ENCODE data around the gene LHFPL6. TPM values are rescaled to one million over a fixed set of nuclear protein-coding genes. Genes with fewer than 3 reads are reported as not detected.

The LHFPL6 gene
- total RNA-seq, 2 donors from 2014 or later: 0.53 to 2.8 TPM

DNA sequence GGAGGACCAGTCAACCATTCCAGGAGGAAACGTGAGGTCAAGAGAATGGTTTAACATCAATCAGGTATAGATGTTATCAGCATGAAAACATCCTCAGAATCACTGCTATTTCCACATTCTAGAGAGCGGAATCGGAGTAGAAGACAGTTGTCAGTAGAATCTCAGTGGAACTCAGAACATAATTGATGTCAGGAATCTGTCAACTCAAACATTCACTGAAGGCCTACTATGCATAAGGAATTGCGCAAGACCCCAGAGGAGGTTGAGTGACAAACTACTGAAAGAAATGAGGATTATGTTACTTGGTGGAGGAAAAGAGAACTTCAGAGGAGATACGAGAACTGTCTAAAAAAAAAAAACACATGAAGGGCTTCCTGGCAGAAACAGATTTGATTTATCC lies 97.8 kb downstream of the LHFPL6 start:
- no peak overlapping the region for H3K27ac Mint-ChIP-seq

DNA sequence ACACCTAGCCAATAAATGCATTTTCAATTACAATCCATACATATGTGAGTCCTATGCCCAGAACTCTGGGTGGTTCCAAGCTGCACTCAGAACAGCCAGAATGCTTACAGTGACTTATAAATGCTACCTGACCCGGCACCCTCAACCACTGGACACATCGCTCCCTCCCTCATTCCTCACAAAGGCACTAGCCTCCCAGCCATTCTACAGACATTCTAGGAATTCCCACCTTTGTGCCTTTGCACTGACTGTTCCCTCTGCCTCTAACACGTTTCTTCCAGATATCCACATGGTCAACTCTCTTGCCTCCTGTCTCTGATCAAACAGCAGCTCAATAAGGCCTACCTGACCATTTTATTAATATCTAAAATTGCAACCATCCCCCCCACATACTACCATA lies 99.9 kb downstream of the LHFPL6 start:
- no peaks in the 10 kb centered on the region for H3K9me3 ChIP-seq (ENCODE audit: control insufficient read depth, low read length)
- H3K4me3 Mint-ChIP-seq: no peak overlapping the region
- no peaks in the 10 kb centered on the region for H3K36me3 ChIP-seq (ENCODE audit: control insufficient read depth, insufficient read depth, low read length)
- no peaks in the 10 kb centered on the region for H3K9me3 Mint-ChIP-seq
- no peaks in the 10 kb centered on the region for H3K36me3 Mint-ChIP-seq (ENCODE audit: low read depth)
- peaks cover 13% of the 10 kb centered on the region for H3K4me1 ChIP-seq (ENCODE audit: control insufficient read depth, insufficient read depth, low read length)
- WGBS, 2 experiments (ENCODE audit: insufficient coverage in 1 of 2, insufficient read length in 1 of 2): 88 to 100% methylated on average over 2 to 3 of the region's 3 CpGs
- no peak overlapping the region for H3K4me3 ChIP-seq (ENCODE audit: low read length)
- no peak overlapping the region for H3K27ac ChIP-seq (ENCODE audit: low read depth, low read length)
- no peak overlapping the region for H3K27ac Mint-ChIP-seq
- H3K9ac ChIP-seq (ENCODE audit: extremely low read depth, low read length, poor library complexity, severe bottlenecking): no peak overlapping the region
- H3K27me3 ChIP-seq (ENCODE audit: control insufficient read depth, insufficient read depth, low read length, poor library complexity, severe bottlenecking): no peaks in the 10 kb centered on the region
- peaks cover 14% of the 10 kb centered on the region for H3K27me3 Mint-ChIP-seq (ENCODE audit: insufficient read depth)
- DNase-seq: no peak
- H3K4me1 Mint-ChIP-seq: peaks cover 23% of the 10 kb centered on the region
- TF ChIP-seq, protein P1, sequence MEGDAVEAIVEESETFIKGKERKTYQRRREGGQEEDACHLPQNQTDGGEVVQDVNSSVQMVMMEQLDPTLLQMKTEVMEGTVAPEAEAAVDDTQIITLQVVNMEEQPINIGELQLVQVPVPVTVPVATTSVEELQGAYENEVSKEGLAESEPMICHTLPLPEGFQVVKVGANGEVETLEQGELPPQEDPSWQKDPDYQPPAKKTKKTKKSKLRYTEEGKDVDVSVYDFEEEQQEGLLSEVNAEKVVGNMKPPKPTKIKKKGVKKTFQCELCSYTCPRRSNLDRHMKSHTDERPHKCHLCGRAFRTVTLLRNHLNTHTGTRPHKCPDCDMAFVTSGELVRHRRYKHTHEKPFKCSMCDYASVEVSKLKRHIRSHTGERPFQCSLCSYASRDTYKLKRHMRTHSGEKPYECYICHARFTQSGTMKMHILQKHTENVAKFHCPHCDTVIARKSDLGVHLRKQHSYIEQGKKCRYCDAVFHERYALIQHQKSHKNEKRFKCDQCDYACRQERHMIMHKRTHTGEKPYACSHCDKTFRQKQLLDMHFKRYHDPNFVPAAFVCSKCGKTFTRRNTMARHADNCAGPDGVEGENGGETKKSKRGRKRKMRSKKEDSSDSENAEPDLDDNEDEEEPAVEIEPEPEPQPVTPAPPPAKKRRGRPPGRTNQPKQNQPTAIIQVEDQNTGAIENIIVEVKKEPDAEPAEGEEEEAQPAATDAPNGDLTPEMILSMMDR (conservative IDR thresholded peaks at IDR 0.05): no peak

More for the DNA sequence above, 97.8 kb downstream of the LHFPL6 start:
- no peaks in the 10 kb centered on the region for H3K36me3 ChIP-seq (ENCODE audit: control insufficient read depth, insufficient read depth, low read length)
- WGBS, 2 experiments (ENCODE audit: insufficient coverage in 1 of 2, insufficient read length in 1 of 2): 95 to 97% methylated on average over 4 to 5 of the region's 5 CpGs
- H3K27me3 ChIP-seq (ENCODE audit: control insufficient read depth, insufficient read depth, low read length, poor library complexity, severe bottlenecking): peaks cover 7% of the 10 kb centered on the region
- H3K9me3 ChIP-seq (ENCODE audit: control insufficient read depth, low read length): no peaks in the 10 kb centered on the region
- no peak overlapping the region for H3K4me3 Mint-ChIP-seq
- TF ChIP-seq, protein P1 (conservative IDR thresholded peaks at IDR 0.05): no peak
- H3K9ac ChIP-seq (ENCODE audit: extremely low read depth, low read length, poor library complexity, severe bottlenecking): no peak overlapping the region
- peaks cover 6% of the 10 kb centered on the region for H3K4me1 ChIP-seq (ENCODE audit: control insufficient read depth, insufficient read depth, low read length)
- H3K4me1 Mint-ChIP-seq: peaks cover 20% of the 10 kb centered on the region
- peaks cover 18% of the 10 kb centered on the region for H3K27me3 Mint-ChIP-seq (ENCODE audit: insufficient read depth)
- no peaks in the 10 kb centered on the region for H3K36me3 Mint-ChIP-seq (ENCODE audit: low read depth)
- no peak for DNase-seq
- peaks cover 2% of the 10 kb centered on the region for H3K9me3 Mint-ChIP-seq
- no peak overlapping the region for H3K27ac ChIP-seq (ENCODE audit: low read depth, low read length)
- no peak overlapping the region for H3K4me3 ChIP-seq (ENCODE audit: low read length)

DNA sequence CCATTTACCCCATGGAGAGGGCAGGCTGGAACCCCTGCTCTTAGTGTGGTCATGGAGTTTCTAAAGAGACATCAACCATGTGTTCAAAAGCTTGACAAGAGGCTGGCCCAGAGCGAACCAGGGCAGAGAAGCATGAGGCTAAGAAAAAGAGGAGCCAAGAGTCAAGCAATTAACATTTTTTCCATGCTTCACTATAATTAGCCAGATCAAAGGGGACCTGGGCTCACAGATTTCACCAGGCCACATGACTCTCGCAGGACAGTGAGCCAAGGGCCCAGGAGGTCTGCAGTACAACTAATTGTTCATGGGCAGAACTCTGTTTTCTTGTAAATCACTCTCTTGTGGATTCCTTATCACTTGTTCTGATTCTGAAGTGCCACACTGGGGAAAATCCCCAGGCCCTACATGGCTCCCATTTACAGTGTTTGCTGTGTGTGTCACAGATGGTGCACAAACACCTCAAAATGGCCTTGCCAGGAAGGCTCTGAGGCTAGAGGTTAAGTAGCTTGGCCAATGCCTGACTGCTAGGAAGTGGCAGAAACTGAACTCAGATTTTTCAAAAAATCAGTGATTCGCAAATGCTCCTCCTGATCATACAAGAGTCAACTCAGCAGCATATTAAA lies 101.2 kb downstream of the LHFPL6 start:
- 75 to 80% methylated on average over 2 to 3 of the region's 3 CpGs for WGBS, 2 experiments (ENCODE audit: insufficient coverage in 1 of 2, insufficient read length in 1 of 2)
- H3K27ac ChIP-seq (ENCODE audit: low read depth, low read length): peak overlapping the region; percentile 44
- H3K27me3 ChIP-seq (ENCODE audit: control insufficient read depth, insufficient read depth, low read length, poor library complexity, severe bottlenecking): no peaks in the 10 kb centered on the region
- TF ChIP-seq, protein P1 (conservative IDR thresholded peaks at IDR 0.05): no peak
- H3K4me3 ChIP-seq (ENCODE audit: low read length): no peak overlapping the region
- no peak for DNase-seq
- H3K36me3 Mint-ChIP-seq (ENCODE audit: low read depth): no peaks in the 10 kb centered on the region
- no peak overlapping the region for H3K9ac ChIP-seq (ENCODE audit: extremely low read depth, low read length, poor library complexity, severe bottlenecking)
- H3K4me1 ChIP-seq (ENCODE audit: control insufficient read depth, insufficient read depth, low read length): peaks cover 15% of the 10 kb centered on the region
- H3K4me3 Mint-ChIP-seq: no peak overlapping the region
- peaks cover 13% of the 10 kb centered on the region for H3K27me3 Mint-ChIP-seq (ENCODE audit: insufficient read depth)
- peaks cover 33% of the 10 kb centered on the region for H3K4me1 Mint-ChIP-seq
- no peak overlapping the region for H3K27ac Mint-ChIP-seq
- H3K36me3 ChIP-seq (ENCODE audit: control insufficient read depth, insufficient read depth, low read length): no peaks in the 10 kb centered on the region
- no peaks in the 10 kb centered on the region for H3K9me3 Mint-ChIP-seq
- no peaks in the 10 kb centered on the region for H3K9me3 ChIP-seq (ENCODE audit: control insufficient read depth, low read length)
